Activated effector memory CD4-positive, alpha-beta T cell treated with Interleukin-2 at 50 U/mL for 16 hours (primary cell): ENCODE measurements around the gene TNRC6C.
"Not testable (repeated sequence)": the region's sequence is repeated elsewhere in the genome, so short reads cannot be mapped to it uniquely, and the experiment has no call there.

ENCODE experiments used
- DNase-seq: peaks from one replicate; pipeline ENCODE4 v3.0.0-alpha.2; 2020

Gene TNRC6C

GRCh38 chr17:78129351-78130089 is 171.0 kb downstream of the TNRC6C start:
- DNase-seq = peak; percentile 57

GRCh38 chr17:78130090-78130436 is 171.6 kb downstream of the TNRC6C start:
- DNase-seq = no peak

GRCh38 chr17:78130437-78131101 is 172.1 kb downstream of the TNRC6C start, which contains the start of gene TMC8:
TSS of gene TMC8 (plus strand) at chr17:78130771. CDS start at chr17:78131589, 818 bp downstream.
- DNase-seq = peak; percentile 81

GRCh38 chr17:78131172-78132083 is 172.9 kb downstream of the TNRC6C start:
- DNase-seq = peak; percentile 40

GRCh38 chr17:78132084-78132676 is 173.7 kb downstream of the TNRC6C start:
- DNase-seq = peak; percentile 67

GRCh38 chr17:78132767-78133178 is 174.3 kb downstream of the TNRC6C start:
- DNase-seq = no peak

GRCh38 chr17:78133179-78133951 is 174.9 kb downstream of the TNRC6C start:
- peak; percentile 7 for DNase-seq

GRCh38 chr17:78133971-78134898 is 175.7 kb downstream of the TNRC6C start:
- peak; percentile 75 for DNase-seq

GRCh38 chr17:78134899-78135385 is 176.4 kb downstream of the TNRC6C start:
- DNase-seq = no peak

- DNase-seq = no peak
Measured at GRCh38 chr17:78135858-78136500, 177.5 kb downstream of the TNRC6C start.

GRCh38 chr17:78137392-78138203 is 179.1 kb downstream of the TNRC6C start:
- DNase-seq = peak; percentile 51

- no peak for DNase-seq
Measured at GRCh38 chr17:78138204-78139060, 179.9 kb downstream of the TNRC6C start.

GRCh38 chr17:78139861-78140168 is 181.3 kb downstream of the TNRC6C start:
- DNase-seq = not testable (repeated sequence)

GRCh38 chr17:78140169-78141051 is 181.9 kb downstream of the TNRC6C start:
- DNase-seq = peak; percentile 85

GRCh38 chr17:78141437-78142118 is 183.1 kb downstream of the TNRC6C start:
- DNase-seq = no peak

- no peak for DNase-seq
Measured at GRCh38 chr17:78142119-78142861, 183.8 kb downstream of the TNRC6C start.
